HepG2 (cell line): Measurements from ENCODE around the gene CREBRF. TPM values are rescaled to one million over a fixed set of nuclear protein-coding genes. Genes with fewer than 3 reads are reported as not detected.

Experiments
- GATAD2A ChIP-seq: IDR thresholded peaks from 2 replicates; pipeline ENCODE4 v1.6.1; 2016
- HMG20B ChIP-seq: conservative IDR thresholded peaks from 2 replicates; pipeline ENCODE4 v1.6.1; 2016; ENCODE audit warnings: missing genetic modification reagents, missing compliant biosample characterization
- ISX ChIP-seq: sonication (generic); formaldehyde crosslinking; conservative IDR thresholded peaks from 2 replicates; pipeline ENCODE4 v1.5.0; 2020; ENCODE audit warnings: missing genetic modification reagents
- KDM2A ChIP-seq: sonication (generic); formaldehyde crosslinking; IDR thresholded peaks from 2 replicates; pipeline ENCODE4 v1.4.0; 2020; ENCODE audit warnings: low read depth, missing genetic modification reagents, borderline replicate concordance
- KDM5B ChIP-seq: sonication (generic); formaldehyde crosslinking; IDR thresholded peaks from 2 replicates; pipeline ENCODE4 v1.4.0; 2020; ENCODE audit warnings: missing genetic modification reagents, mild to moderate bottlenecking, borderline replicate concordance
- MAFF ChIP-seq: IDR thresholded peaks from 2 replicates; pipeline ENCODE4 v1.6.1; 2011; ENCODE audit warnings: low read depth, low read length, improper control_type of control experiment
- NAIF1 ChIP-seq: sonication (generic); formaldehyde crosslinking; IDR thresholded peaks from 2 replicates; pipeline ENCODE4 v1.5.0; 2020; ENCODE audit warnings: mild to moderate bottlenecking, missing genetic modification reagents, borderline replicate concordance
- RBFOX2 ChIP-seq: fragments of 200-400 bp; formaldehyde crosslinking; IDR thresholded peaks from 2 replicates; pipeline ENCODE4 v1.6.1; 2017; ENCODE audit warnings: low read depth, mild to moderate bottlenecking, low read length
- SOX6 ChIP-seq, 2 experiments: fragments of 450-650 bp in 1 of 2; sonication (generic) in 1 of 2; formaldehyde crosslinking in 1 of 2; IDR thresholded peaks; 2 replicates each; pipeline versions ENCODE4 v1.4.0 to v1.6.1; 2017 to 2020; ENCODE audit warnings: antibody characterized with exemption in 1 of 2, mild to moderate bottlenecking in 1 of 2, missing genetic modification reagents in 1 of 2
- STAG1 ChIP-seq: sonication (generic); formaldehyde crosslinking; IDR thresholded peaks from 2 replicates; pipeline ENCODE4 v1.4.0; 2020; ENCODE audit warnings: missing genetic modification reagents
- ZFAT ChIP-seq: sonication (generic); formaldehyde crosslinking; conservative IDR thresholded peaks from 2 replicates; pipeline ENCODE4 v1.8.1; 2023; ENCODE audit warnings: missing genetic modification reagents, inconsistent platforms
- ZFX ChIP-seq: sonication (generic); formaldehyde crosslinking; IDR thresholded peaks from 2 replicates; pipeline ENCODE4 v1.4.0; 2020; ENCODE audit warnings: mild to moderate bottlenecking, low read depth, missing genetic modification reagents, moderate library complexity
- ZNF205 ChIP-seq: IDR thresholded peaks from 2 replicates; pipeline ENCODE4 v1.6.1; 2018; ENCODE audit warnings: missing biosample characterization, missing genetic modification reagents
- ZNF253 ChIP-seq: sonication (generic); formaldehyde crosslinking; IDR thresholded peaks from 2 replicates; pipeline ENCODE4 v1.8.0; 2022; ENCODE audit warnings: mild to moderate bottlenecking, missing genetic modification reagents, borderline replicate concordance
- ZNF460 ChIP-seq: sonication (generic); formaldehyde crosslinking; IDR thresholded peaks from 2 replicates; pipeline ENCODE4 v1.5.1; 2020; ENCODE audit warnings: missing genetic modification reagents, mild to moderate bottlenecking, borderline replicate concordance
- ZNF543 ChIP-seq: sonication (generic); formaldehyde crosslinking; IDR thresholded peaks from 2 replicates; pipeline ENCODE4 v1.4.0; 2020; ENCODE audit warnings: mild to moderate bottlenecking, missing genetic modification reagents
- polyA plus RNA-seq, 8 experiments: library from polyadenylated mRNA; depleted of rRNA in 3 of 8; stranded (reverse) in 7 of 8; unstranded in 1 of 8; fragments of >200 nt; fragmentation: Illumina TruSeq in 4 of 8; extraction: Trizol in 4 of 8; gene quantifications; 2 replicates each; pipeline versions ENCODE4 v1.2.1 to v1.2.3, GENCODE V29; 2011 to 2016; ENCODE audit warnings: low read depth in 4 of 8, missing spikeins in 1 of 8, mixed read lengths in 1 of 8; ENCODE audit not compliant: insufficient read depth in 1 of 8
- total RNA-seq, 5 experiments: library from RNA; depleted of rRNA; stranded (reverse); fragments of >200 nt; fragmentation: Illumina TruSeq; extraction: Trizol; gene quantifications; 2 replicates each; pipeline ENCODE4 v1.2.3, GENCODE V29; 2016; ENCODE audit warnings: low read depth in 1 of 5
- TF ChIP-seq, protein P1 (sequence below): sonication (generic); formaldehyde crosslinking; IDR thresholded peaks from 2 replicates; pipeline ENCODE4 v1.4.0; 2020; ENCODE audit warnings: missing genetic modification reagents, mild to moderate bottlenecking, borderline replicate concordance
- TF ChIP-seq, protein P2 (sequence below): sonication (generic); formaldehyde crosslinking; IDR thresholded peaks from 2 replicates; pipeline ENCODE4 v1.4.0; 2020; ENCODE audit warnings: missing genetic modification reagents
- TF ChIP-seq, protein P3 (sequence below): IDR thresholded peaks from 2 replicates; pipeline ENCODE4 v1.6.1; 2016; ENCODE audit warnings: missing genetic modification reagents, missing compliant biosample characterization
- TF ChIP-seq, protein P4 (sequence below): sonication (generic); formaldehyde crosslinking; IDR thresholded peaks from 2 replicates; pipeline ENCODE4 v1.4.0; 2020; ENCODE audit warnings: missing genetic modification reagents, borderline replicate concordance
- TF ChIP-seq, protein P5 (sequence below): sonication (generic); formaldehyde crosslinking; IDR thresholded peaks from 2 replicates; pipeline ENCODE4 v1.4.0; 2020; ENCODE audit warnings: mild to moderate bottlenecking, missing genetic modification reagents

The CREBRF gene
- total and polyA plus RNA-seq, 2 of the 13 experiments (the other 11 are each of a cell fraction or from before 2014, with no cell fraction given) = 4.5 to 10.2 TPM

DNA sequence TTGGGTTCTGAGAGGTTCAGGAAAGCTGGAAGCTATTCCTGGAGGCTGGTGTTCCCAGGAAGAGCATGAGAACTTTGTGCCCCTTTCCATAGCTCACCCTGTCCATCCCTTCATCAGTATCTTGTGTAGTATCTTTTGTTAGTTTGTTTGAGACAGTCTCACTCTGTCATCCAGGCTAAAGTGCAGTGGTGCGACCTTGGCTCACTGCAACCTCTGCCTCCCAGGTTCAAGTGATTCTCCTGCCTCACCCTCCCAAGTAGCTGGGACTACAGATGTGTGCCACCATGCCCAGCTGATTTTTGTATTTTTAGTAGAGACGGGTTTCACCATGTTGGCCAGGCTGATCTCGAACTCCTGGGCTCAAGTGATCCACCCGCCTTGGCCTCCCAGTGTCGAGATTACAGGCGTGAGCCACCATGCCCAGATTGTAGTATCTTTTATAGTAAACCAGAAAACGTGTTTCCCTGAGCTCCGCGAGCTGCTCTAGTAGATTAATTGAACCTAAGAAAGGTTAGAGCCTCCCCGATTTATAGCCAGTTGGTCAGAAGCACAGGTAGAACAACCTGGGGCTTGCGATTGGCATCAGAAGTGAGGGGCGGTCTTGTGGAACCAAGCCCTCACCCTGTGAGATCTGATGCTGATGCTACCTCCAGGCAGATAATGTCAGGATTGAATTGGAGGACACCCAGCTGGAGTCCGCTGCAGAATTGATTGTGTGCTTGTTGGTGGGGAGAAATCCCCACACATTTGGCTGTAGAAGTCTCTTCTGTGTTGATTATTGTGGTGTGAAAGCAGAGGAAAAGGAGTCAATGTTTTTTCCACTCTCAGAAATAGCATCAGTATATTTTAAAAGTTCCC is 40.3 kb upstream of the CREBRF start (continued):
- TF ChIP-seq, protein P1, sequence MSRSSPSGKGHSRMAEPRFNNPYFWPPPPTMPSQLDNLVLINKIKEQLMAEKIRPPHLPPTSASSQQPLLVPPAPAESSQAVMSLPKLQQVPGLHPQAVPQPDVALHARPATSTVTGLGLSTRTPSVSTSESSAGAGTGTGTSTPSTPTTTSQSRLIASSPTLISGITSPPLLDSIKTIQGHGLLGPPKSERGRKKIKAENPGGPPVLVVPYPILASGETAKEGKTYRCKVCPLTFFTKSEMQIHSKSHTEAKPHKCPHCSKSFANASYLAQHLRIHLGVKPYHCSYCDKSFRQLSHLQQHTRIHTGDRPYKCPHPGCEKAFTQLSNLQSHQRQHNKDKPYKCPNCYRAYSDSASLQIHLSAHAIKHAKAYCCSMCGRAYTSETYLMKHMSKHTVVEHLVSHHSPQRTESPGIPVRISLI (CRISPR knock-in tag) = no peak
- TF ChIP-seq STAG1 (CRISPR knock-in tag) (no peak), SOX6 (IDR thresholded peaks at IDR 0.05) (no peak), SOX6 (CRISPR knock-in tag; IDR thresholded peaks at IDR 0.05) (peak; percentile 59), HMG20B (CRISPR knock-in tag) (no peak), ZNF543 (CRISPR knock-in tag) (no peak), ZNF205 (CRISPR knock-in tag) (no peak), ZNF253 (CRISPR knock-in tag) (no peak), KDM5B (no peak), ZNF460 (CRISPR knock-in tag) (peak; percentile 80; the same call in 1 of the 2 replicates), NAIF1 (CRISPR knock-in tag) (no peak), GATAD2A (CRISPR knock-in tag) (peak; percentile 49), MAFF (no peak), RBFOX2 (no peak), ZFAT (no peak), ISX (CRISPR knock-in tag) (no peak), KDM2A (CRISPR knock-in tag) (no peak), ZFX (CRISPR knock-in tag) (no peak)
- TF ChIP-seq, protein P2, sequence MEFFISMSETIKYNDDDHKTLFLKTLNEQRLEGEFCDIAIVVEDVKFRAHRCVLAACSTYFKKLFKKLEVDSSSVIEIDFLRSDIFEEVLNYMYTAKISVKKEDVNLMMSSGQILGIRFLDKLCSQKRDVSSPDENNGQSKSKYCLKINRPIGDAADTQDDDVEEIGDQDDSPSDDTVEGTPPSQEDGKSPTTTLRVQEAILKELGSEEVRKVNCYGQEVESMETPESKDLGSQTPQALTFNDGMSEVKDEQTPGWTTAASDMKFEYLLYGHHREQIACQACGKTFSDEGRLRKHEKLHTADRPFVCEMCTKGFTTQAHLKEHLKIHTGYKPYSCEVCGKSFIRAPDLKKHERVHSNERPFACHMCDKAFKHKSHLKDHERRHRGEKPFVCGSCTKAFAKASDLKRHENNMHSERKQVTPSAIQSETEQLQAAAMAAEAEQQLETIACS (CRISPR knock-in tag) = no peak
- TF ChIP-seq, protein P3, sequence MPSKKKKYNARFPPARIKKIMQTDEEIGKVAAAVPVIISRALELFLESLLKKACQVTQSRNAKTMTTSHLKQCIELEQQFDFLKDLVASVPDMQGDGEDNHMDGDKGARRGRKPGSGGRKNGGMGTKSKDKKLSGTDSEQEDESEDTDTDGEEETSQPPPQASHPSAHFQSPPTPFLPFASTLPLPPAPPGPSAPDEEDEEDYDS (CRISPR knock-in tag) = peak; percentile 46; the same call in 1 of the 2 replicates
- TF ChIP-seq, protein P4, sequence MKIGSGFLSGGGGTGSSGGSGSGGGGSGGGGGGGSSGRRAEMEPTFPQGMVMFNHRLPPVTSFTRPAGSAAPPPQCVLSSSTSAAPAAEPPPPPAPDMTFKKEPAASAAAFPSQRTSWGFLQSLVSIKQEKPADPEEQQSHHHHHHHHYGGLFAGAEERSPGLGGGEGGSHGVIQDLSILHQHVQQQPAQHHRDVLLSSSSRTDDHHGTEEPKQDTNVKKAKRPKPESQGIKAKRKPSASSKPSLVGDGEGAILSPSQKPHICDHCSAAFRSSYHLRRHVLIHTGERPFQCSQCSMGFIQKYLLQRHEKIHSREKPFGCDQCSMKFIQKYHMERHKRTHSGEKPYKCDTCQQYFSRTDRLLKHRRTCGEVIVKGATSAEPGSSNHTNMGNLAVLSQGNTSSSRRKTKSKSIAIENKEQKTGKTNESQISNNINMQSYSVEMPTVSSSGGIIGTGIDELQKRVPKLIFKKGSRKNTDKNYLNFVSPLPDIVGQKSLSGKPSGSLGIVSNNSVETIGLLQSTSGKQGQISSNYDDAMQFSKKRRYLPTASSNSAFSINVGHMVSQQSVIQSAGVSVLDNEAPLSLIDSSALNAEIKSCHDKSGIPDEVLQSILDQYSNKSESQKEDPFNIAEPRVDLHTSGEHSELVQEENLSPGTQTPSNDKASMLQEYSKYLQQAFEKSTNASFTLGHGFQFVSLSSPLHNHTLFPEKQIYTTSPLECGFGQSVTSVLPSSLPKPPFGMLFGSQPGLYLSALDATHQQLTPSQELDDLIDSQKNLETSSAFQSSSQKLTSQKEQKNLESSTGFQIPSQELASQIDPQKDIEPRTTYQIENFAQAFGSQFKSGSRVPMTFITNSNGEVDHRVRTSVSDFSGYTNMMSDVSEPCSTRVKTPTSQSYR (CRISPR knock-in tag) = peak; percentile 3; the same call in 1 of the 2 replicates
- TF ChIP-seq, protein P5, sequence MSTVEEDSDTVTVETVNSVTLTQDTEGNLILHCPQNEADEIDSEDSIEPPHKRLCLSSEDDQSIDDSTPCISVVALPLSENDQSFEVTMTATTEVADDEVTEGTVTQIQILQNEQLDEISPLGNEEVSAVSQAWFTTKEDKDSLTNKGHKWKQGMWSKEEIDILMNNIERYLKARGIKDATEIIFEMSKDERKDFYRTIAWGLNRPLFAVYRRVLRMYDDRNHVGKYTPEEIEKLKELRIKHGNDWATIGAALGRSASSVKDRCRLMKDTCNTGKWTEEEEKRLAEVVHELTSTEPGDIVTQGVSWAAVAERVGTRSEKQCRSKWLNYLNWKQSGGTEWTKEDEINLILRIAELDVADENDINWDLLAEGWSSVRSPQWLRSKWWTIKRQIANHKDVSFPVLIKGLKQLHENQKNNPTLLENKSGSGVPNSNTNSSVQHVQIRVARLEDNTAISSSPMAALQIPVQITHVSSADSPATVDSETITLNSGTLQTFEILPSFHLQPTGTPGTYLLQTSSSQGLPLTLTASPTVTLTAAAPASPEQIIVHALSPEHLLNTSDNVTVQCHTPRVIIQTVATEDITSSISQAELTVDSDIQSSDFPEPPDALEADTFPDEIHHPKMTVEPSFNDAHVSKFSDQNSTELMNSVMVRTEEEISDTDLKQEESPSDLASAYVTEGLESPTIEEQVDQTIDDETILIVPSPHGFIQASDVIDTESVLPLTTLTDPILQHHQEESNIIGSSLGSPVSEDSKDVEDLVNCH (CRISPR knock-in tag) = no peak
